MM.1S (cell line): ENCODE measurements around the gene HLA-DPA1.

Source experiments
- DNase-seq: peaks from one replicate; pipeline ENCODE4 v3.0.0-alpha.2; 2015
- H2AFZ ChIP-seq: fragments of 300-600 bp; sonication (generic); 2 replicates; pipeline ENCODE4 v1.6.0; 2016; ENCODE audit warnings: antibody characterized with exemption, low read length
- H3F3A ChIP-seq: fragments of 300-600 bp; sonication (generic); 2 replicates; pipeline ENCODE4 v1.6.1; 2016; ENCODE audit warnings: mild to moderate bottlenecking, antibody characterized with exemption, low read length, moderate library complexity, mixed read lengths; ENCODE audit not compliant: insufficient read depth
- H3K27ac ChIP-seq: fragments of 300-600 bp; sonication (generic); 2 replicates; pipeline ENCODE4 v1.5.1; 2016; ENCODE audit warnings: mild to moderate bottlenecking, low read length
- H3K27me3 ChIP-seq: fragments of 300-600 bp; sonication (generic); replicated peaks from 2 replicates; pipeline ENCODE4 v1.6.0; 2016; ENCODE audit warnings: low read length; ENCODE audit not compliant: insufficient read depth
- H3K36me3 ChIP-seq: fragments of 300-600 bp; sonication (generic); replicated peaks from 2 replicates; pipeline ENCODE4 v1.6.1; 2016; ENCODE audit warnings: mild to moderate bottlenecking, low read length, mixed read lengths; ENCODE audit not compliant: insufficient read depth
- H3K4me1 ChIP-seq: fragments of 300-600 bp; sonication (generic); 2 replicates; pipeline ENCODE4 v1.6.1; 2016; ENCODE audit warnings: low read length, mixed read lengths
- H3K4me2 ChIP-seq: fragments of 300-600 bp; sonication (generic); 2 replicates; pipeline ENCODE4 v1.6.0; 2016; ENCODE audit warnings: low read depth, low read length
- H3K4me3 ChIP-seq: fragments of 300-600 bp; sonication (generic); 2 replicates; pipeline ENCODE4 v1.5.1; 2016; ENCODE audit warnings: low read length, mixed read lengths
- H3K79me2 ChIP-seq: fragments of 300-600 bp; sonication (generic); 2 replicates; pipeline ENCODE4 v1.6.1; 2016; ENCODE audit warnings: mixed run types, low read length, mixed read lengths
- H3K9ac ChIP-seq: fragments of 300-600 bp; sonication (generic); 2 replicates; pipeline ENCODE4 v1.6.1; 2016; ENCODE audit warnings: low read length, mixed read lengths
- H3K9me2 ChIP-seq: fragments of 300-600 bp; sonication (generic); replicated peaks from 2 replicates; pipeline ENCODE4 v1.6.1; 2016; ENCODE audit warnings: mild to moderate bottlenecking, low read length, mixed read lengths; ENCODE audit not compliant: insufficient read depth
- H3K9me3 ChIP-seq: fragments of 300-600 bp; sonication (generic); replicated peaks from 2 replicates; pipeline ENCODE4 v1.6.1; 2016; ENCODE audit warnings: mild to moderate bottlenecking, low read length, mixed read lengths; ENCODE audit not compliant: insufficient read depth
- H4K20me1 ChIP-seq: fragments of 300-600 bp; sonication (generic); 2 replicates; pipeline ENCODE4 v1.6.1; 2016; ENCODE audit warnings: mild to moderate bottlenecking, low read length, moderate library complexity, mixed read lengths; ENCODE audit not compliant: insufficient read depth
- EZH2 ChIP-seq: fragments of 300-600 bp; sonication (generic); optimal IDR thresholded peaks from 2 replicates; pipeline ENCODE3; 2017; ENCODE audit warnings: low read depth, mild to moderate bottlenecking, antibody characterized with exemption, low read length, mixed read lengths
- EZH2phosphoT487 ChIP-seq: fragments of 300-600 bp; sonication (generic); IDR thresholded peaks from 2 replicates; pipeline ENCODE4 v1.6.1; 2018; ENCODE audit warnings: antibody characterized with exemption, low read length
- TF ChIP-seq, protein P1 (sequence below): fragments of 300-600 bp; sonication (generic); IDR thresholded peaks from 2 replicates; pipeline ENCODE4 v1.5.1; 2016; ENCODE audit warnings: antibody characterized with exemption, low read length, mixed read lengths

The HLA-DPA1 gene

DNA sequence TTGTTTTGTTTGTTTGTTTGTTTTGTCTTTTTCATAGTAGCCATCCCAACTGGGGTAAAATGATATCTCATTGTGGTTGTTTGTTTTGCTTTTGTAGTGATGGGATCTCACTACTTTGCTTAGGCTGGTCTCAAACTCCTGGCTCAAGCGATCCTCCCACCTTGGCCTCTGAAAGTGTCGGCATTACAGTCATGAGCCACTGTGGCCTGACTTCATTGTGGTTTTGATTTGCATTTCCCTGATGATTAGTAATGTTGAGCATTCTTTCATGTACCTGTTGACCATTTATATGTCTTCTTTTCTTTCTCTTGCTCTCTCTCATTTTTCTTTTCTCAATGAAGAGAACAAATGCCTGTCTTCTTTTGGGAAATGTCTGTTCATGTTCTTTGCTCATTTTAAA is 33.3 kb downstream of the HLA-DPA1 start:
- Histone ChIP-seq H3K27me3 (no peaks in the 10 kb centered on the region), H3F3A (no peaks in the 10 kb centered on the region), H3K27ac (no peak overlapping the region), H3K79me2 (no peaks in the 10 kb centered on the region), H4K20me1 (no peaks in the 10 kb centered on the region), H3K9me3 (no peaks in the 10 kb centered on the region), H2AFZ (no peak overlapping the region), H3K4me1 (peaks cover 4% of the 10 kb centered on the region; the same call in 1 of the 2 replicates), H3K9me2 (no peaks in the 10 kb centered on the region), H3K36me3 (no peaks in the 10 kb centered on the region), H3K9ac (no peak overlapping the region), H3K4me2 (no peak overlapping the region), H3K4me3 (no peak overlapping the region)
- no peak for TF ChIP-seq EZH2
- TF ChIP-seq, protein P1, sequence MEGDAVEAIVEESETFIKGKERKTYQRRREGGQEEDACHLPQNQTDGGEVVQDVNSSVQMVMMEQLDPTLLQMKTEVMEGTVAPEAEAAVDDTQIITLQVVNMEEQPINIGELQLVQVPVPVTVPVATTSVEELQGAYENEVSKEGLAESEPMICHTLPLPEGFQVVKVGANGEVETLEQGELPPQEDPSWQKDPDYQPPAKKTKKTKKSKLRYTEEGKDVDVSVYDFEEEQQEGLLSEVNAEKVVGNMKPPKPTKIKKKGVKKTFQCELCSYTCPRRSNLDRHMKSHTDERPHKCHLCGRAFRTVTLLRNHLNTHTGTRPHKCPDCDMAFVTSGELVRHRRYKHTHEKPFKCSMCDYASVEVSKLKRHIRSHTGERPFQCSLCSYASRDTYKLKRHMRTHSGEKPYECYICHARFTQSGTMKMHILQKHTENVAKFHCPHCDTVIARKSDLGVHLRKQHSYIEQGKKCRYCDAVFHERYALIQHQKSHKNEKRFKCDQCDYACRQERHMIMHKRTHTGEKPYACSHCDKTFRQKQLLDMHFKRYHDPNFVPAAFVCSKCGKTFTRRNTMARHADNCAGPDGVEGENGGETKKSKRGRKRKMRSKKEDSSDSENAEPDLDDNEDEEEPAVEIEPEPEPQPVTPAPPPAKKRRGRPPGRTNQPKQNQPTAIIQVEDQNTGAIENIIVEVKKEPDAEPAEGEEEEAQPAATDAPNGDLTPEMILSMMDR: no peak
- TF ChIP-seq EZH2phosphoT487: no peak
- DNase-seq: peak; percentile 31

- Histone ChIP-seq H3K9me2 (no peaks in the 10 kb centered on the region), H4K20me1 (no peaks in the 10 kb centered on the region), H3K9me3 (no peaks in the 10 kb centered on the region), H2AFZ (no peak overlapping the region), H3F3A (no peaks in the 10 kb centered on the region), H3K4me1 (peaks cover 4% of the 10 kb centered on the region; the same call in 1 of the 2 replicates), H3K36me3 (no peaks in the 10 kb centered on the region), H3K27me3 (no peaks in the 10 kb centered on the region), H3K9ac (no peak overlapping the region), H3K4me3 (no peak overlapping the region), H3K4me2 (no peak overlapping the region), H3K79me2 (no peaks in the 10 kb centered on the region), H3K27ac (no peak overlapping the region)
- no peak for DNase-seq
- no peak for TF ChIP-seq EZH2
- TF ChIP-seq, protein P1: no peak
- no peak for TF ChIP-seq EZH2phosphoT487
Observed at GRCh38 chr6:33036535-33036934, 36.9 kb downstream of the HLA-DPA1 start.

DNA sequence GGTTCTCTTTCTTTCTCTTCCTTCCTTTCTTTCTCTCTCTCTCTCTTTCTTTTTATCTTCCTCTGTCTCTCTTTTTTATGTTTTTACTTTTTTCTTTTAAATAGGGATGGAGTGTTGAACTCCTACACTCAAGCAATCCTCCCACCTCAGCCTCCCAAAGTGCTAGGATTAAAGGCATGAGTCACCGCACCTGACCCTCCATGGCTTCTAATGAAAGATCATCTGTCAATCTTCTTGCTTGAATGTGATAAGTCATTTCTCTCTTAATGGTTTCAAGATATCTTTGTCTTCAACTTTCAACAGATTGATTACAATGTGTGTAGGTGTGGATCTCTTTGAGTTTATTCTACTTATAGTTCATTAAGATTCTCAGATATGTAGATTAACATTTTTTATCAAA is 38.9 kb downstream of the HLA-DPA1 start:
- Histone ChIP-seq H3K4me2 (no peak overlapping the region), H3K9ac (no peak overlapping the region), H3K79me2 (no peaks in the 10 kb centered on the region), H3K27ac (no peak overlapping the region), H3F3A (no peaks in the 10 kb centered on the region), H3K9me3 (no peaks in the 10 kb centered on the region), H3K9me2 (no peaks in the 10 kb centered on the region), H3K4me1 (0 out of 2 replicates have a peak, but pooled peaks cover 2% of the 10 kb centered on the region), H3K4me3 (no peak overlapping the region), H3K27me3 (no peaks in the 10 kb centered on the region), H3K36me3 (no peaks in the 10 kb centered on the region), H2AFZ (no peak overlapping the region), H4K20me1 (no peaks in the 10 kb centered on the region)
- no peak for DNase-seq
- TF ChIP-seq, protein P1: no peak
- no peak for TF ChIP-seq EZH2
- TF ChIP-seq EZH2phosphoT487: no peak
